ENCODE measurements around the gene SEMA5A. TPM values are rescaled to one million over a fixed set of nuclear protein-coding genes. Genes with fewer than 3 reads are reported as not detected.

The SEMA5A gene
- total and polyA plus RNA-seq, 11 donors = 4.6 to 71.5 (median 33.8) TPM

GRCh38 chr5:9063615-9064245, 482.1 kb downstream of the SEMA5A start:
- Histone ChIP-seq H3K36me3 (peaks cover 0 to 43% (median 7%) of the 10 kb centered on the region in 9 donors), H3K4me1 (peaks cover 0 to 19% (median 2%) of the 10 kb centered on the region in 12 donors), H3K9me3 (no peaks in the 10 kb centered on the region), H3K27me3 (no peaks in the 10 kb centered on the region), H3K27ac (no peak overlapping the region), H3K4me3 (no peak overlapping the region)
- ATAC-seq = no peak
- no peak for DNase-seq
- 73 to 82% (median 76%) methylated on average over 3 of the region's 3 CpGs for WGBS, 4 donors
- intact Hi-C loops (cut with DNase I) = no loop called here
- TF ChIP-seq CTCF (IDR thresholded peaks at IDR 0.05) = no peak
- no peak for TF ChIP-seq POLR2A (IDR thresholded peaks at IDR 0.05)

GRCh38 chr5:9062873-9063272, 483.0 kb downstream of the SEMA5A start:
- DNase-seq (no peak), ATAC-seq (no peak)
- no peak overlapping the region for H3K4me3 ChIP-seq
- intact Hi-C loops (cut with DNase I) = no loop called here
- WGBS, 4 donors = 75 to 89% (median 81%) methylated on average over 11 of the region's 11 CpGs
- peaks cover 0 to 43% (median 7%) of the 10 kb centered on the region in 9 donors for H3K36me3 ChIP-seq
- H3K27me3 ChIP-seq = no peaks in the 10 kb centered on the region
- peaks cover 0 to 23% (median 2%) of the 10 kb centered on the region in 12 donors for H3K4me1 ChIP-seq
- no peak for TF ChIP-seq CTCF (IDR thresholded peaks at IDR 0.05)
- TF ChIP-seq POLR2A (IDR thresholded peaks at IDR 0.05) = no peak
- H3K9me3 ChIP-seq = no peaks in the 10 kb centered on the region
- no peak overlapping the region for H3K27ac ChIP-seq

DNA sequence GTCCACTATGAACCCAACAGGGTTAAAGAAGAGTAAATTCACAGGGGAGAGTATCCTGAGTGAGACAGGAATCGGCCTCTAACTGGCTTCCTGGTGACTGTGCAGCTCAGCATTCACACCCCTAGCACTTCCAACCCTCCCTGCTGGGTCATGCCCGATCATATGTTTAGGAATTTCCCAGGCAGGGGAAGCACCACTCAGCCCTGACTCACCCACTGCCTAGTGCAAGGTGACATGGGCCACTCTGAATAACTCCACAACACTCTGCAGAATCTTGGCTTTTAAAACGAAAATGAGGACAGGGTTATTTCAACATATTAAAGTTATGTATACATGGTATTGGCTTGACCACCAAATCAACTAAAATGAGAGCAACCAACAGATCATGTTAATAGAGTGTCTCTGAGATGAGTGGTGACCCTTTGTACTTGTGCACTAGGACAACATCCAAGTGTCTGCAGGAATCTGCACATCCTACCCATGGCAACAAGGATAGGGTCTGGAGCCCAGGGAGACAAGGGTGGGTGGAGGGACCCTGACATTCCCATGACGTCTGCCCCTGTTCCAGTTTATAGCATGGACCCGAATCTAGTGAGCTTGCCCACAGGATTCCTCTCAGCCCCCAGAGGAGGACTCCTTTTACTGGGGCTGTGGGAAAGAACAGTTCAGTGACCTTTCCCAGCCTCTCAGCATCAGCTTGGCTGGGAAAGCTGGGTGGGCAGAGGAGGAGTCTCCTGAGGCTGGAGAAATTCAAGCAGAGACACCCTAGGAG, 485.8 kb downstream of the SEMA5A start:
- H3K36me3 ChIP-seq = peaks cover 0 to 31% (median 7%) of the 10 kb centered on the region in 9 donors
- H3K27ac ChIP-seq = peak overlapping the region in 9 of 12 donors; percentile 8 to 70 (median 44)
- H3K27me3 ChIP-seq = no peaks in the 10 kb centered on the region
- no peak for TF ChIP-seq POLR2A (IDR thresholded peaks at IDR 0.05)
- WGBS, 4 donors = 32 to 46% (median 37%) methylated on average over 5 of the region's 5 CpGs
- DNase-seq = peak in 4 of 5 donors; percentile 41 to 55 (median 48)
- peaks cover 0 to 23% (median 2%) of the 10 kb centered on the region in 12 donors for H3K4me1 ChIP-seq
- peak; percentile 63 to 91 (median 88) for ATAC-seq
- intact Hi-C loops (cut with DNase I) = no loop called here
- H3K4me3 ChIP-seq = no peak overlapping the region
- H3K9me3 ChIP-seq = no peaks in the 10 kb centered on the region

DNA sequence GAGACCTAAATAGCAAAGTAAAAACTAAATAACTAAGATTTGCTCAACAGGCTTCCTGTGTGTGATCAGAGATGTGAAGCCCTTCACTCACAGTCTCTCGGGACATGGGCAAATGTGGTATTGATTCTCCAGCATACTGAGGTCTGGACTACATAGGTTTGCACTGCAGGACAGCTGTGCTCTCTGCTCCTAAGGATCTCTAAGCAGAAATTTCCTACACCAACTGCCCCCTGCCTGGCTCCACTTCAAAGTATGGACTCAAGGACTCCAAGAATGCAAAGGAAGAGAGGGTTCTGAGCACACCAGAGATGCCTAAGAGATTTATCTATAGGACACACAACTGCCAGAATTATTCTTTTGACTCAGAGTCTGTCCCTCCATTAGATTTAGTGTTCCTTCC, 487.2 kb downstream of the SEMA5A start:
- Histone ChIP-seq H3K9me3 (no peaks in the 10 kb centered on the region), H3K4me1 (peaks cover 0 to 23% (median 2%) of the 10 kb centered on the region in 12 donors), H3K27ac (no peak overlapping the region), H3K36me3 (peaks cover 0 to 19% (median 10%) of the 10 kb centered on the region in 9 donors), H3K4me3 (no peak overlapping the region), H3K27me3 (no peaks in the 10 kb centered on the region)
- 64 to 85% (median 76%) methylated on average over 1 of the region's 1 CpG for WGBS, 4 donors
- no peak for TF ChIP-seq POLR2A (IDR thresholded peaks at IDR 0.05)
- no peak for TF ChIP-seq CTCF (IDR thresholded peaks at IDR 0.05)
- no peak for ATAC-seq
- DNase-seq = no peak
- intact Hi-C loops (cut with DNase I) = no loop called here
